GM21723 (cell line): ENCODE data around the gene IL23A.

Experiments
- ATAC-seq: cut with Tn5 transposase; IDR thresholded peaks from one replicate; pipeline ENCODE4 v1.9.1; 2021; ENCODE audit warnings: mild to moderate bottlenecking, moderate library complexity; ENCODE audit not compliant: unreplicated experiment

The IL23A gene

DNA sequence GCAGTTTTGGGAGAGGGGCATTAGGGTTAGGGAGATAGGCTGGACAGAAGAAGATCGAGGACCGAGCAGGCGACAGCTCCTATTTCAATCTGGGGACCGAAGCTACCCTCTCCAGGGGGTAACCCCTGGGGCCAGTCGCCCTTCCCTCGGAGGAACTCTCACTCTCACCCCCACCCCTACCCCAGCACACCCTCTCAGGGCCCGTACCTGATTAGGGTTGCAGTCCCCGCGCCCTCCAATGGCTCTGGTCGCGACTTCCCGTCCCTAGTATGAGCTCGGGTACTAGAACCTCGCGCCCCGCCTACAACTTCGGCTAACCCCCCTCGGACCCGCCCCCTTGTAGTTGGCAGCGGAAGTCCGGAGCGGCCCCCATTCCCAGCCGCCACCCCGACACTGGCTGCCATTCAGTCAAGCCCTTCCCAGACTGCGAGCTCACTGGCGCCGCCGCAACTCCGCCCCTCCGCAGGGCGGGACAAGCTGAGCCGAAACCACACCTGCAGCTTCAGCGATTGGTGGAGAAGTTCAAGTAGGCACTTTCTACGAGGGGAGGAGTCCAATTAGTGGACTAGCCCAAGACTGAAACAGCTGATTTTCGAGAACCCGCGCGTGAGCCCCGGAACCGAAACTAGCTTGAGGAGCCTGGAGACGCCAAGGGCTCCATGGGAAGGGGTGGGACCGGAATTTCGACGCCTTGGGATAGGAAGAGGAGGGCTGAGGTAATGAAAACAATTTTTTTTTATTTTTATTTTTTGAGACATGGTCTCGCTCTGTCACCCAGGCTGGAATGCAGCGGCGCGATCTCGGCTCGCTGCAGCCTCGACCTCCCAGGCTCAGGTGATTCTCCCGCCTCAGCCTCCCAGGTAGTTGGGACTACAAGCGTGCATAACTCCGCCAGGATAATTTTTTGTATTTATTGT lies 21.4 kb downstream of the IL23A start, which contains the start of gene STAT2:
Gene STAT2 (minus strand): TSS at position 257 of the 917 bp plus-strand sequence. CDS start 3,536 bp downstream, outside the sequence.
- peak; percentile 94 for ATAC-seq

DNA sequence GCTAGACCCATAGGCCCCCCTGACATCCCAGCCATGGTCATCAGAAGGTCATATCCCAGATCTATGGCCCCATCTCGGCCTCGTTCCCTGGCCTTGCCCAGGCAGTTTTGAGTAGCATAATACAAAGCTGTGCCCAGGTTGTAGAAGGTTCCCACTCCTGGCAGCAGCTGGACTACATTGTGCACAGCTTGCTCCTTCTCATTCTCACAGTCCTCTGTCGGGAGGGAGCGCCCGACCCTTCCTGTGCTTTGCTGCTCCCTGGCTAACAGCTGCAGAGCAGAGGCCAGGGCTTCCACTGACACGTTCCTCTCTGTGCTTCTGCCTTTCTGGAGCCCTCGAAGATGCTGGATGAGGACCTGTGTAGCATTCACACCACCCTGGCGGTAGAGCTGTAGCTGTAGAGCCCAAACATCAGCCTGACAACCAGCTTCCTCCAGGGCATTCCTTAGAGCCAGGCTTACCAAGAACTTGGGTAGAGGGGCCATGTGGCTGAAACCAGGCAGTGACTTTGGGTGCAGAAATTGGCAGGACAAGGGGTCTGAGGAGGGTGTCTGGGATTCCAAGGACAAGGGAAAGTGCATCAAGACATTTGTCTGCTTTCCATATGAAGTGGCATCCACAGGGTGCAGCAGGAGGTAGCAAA lies 22.9 kb downstream of the IL23A start:
- no peak for ATAC-seq

DNA sequence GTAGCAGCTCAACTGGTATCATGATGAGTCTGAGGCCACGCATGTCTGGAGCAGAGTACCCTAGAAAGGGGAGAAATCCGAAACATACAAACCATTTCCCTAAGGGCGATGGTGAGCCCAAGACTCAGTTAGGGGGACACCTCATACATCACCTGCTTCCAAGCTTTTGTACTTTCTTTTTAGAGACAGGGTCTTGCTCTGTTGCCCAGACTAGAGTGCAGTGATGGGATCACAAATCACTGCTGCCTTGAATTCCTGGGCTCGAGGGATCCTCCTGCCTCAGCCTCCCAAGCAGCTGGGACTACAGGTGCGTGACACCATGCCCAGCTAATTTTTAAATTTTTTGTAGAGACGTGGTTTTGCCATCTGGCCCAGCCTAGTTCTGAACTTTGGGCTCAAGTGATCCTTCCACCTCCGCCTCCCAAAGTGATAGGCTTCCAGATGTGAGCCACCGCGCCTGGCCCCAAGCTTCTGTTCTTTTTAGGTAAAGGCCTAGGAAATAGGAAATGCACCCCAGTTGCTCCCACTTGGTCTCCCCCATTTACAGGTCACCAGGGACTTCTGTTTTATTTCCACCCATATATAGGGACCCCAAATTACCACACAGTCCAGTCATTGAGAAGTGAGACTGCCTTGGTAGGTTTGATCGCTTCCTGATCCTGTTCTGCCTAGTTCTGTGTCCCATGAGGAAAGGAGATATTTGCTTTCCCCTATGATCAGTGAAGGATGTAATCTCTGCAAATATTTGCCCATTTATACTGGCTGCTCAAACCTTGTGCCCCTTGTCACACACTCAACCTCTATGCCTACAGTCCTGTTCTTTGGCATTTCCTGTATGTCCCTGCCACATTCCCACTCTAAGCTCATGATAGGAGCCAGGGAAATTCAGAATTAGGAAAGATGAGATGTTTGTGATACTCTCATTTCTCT lies 23.7 kb downstream of the IL23A start, which contains the start of gene APOF:
Gene APOF (minus strand): TSS at position 728 of the 930 bp plus-strand sequence. CDS start 112 bp downstream, at position 616.
- ATAC-seq, result no peak

DNA sequence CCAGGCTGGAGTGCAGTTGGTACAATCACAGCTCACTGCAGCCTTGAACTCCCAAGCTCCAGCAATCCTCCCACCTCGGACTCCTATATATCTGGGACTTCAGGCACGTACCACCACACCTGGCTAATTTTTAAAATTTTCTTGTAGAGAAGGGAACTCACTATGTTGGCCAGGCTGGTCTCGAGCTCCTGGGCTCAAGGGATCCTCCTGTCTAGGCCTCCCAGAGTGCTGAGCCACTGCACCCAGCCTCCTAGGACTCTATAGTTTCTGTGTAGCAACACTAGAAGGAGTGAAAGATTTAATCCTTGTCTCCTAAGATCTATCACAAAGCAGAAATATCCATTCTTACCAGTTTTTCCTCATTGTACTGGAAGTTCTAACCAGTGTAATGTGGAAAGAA lies 28.3 kb downstream of the IL23A start:
- no peak for ATAC-seq

DNA sequence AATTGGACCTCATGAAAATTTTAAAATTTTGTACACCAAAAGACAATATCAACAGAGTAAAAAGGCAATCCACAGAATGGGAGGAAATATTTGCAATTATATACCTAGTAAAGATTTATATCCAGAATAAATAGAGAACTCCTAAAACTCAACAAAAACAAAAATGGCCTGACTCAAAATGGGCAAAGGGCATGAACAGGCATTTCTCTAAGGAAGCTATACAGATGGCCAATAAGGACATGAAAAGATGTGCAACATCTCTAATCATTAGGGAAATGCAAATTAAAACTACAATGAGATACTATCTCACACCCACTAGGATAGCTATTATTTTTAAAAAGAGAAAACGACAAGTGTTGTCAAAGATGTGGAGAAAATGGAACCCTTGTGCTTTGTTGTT lies 34.8 kb downstream of the IL23A start:
- no peak for ATAC-seq

DNA sequence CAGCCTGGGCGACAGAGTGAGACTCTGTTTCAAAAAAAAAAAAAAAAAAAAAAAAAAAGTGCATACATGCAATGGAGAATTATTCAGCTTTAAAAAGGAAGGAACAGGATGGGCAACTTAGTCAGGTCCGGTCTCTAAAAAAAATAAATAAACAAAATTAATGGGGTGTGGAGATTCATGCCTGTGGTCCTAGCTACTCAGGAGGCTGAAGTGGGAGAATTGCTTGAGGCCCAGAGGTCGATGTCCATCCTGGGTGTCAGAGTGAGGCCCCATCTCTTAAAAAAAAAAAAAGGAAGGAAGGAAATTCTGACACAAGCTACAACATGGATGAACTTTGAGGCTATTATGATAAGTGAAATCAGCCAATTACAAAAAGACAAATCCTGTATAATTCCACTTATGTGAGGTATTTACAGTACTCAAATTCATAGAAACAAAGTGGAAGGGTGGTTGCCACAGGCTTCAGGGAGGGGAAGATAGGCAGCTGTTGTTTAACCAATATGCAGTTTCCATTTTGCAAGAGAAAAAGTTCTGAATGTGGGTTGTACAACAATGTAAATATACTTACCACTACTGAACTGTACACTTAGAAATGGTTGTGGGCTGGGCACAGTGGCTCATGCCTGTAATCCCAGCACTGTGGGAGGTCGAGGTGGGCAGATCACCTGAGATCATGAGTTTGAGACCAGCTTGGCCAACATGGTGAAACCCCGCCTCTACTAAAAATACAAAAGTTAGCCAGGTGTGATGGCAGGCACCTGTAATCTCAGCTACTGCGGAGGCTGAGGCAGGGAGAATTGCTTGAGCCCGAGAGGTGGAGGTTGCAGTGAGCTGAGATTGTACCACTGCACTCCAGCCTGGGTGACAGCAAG lies 36.3 kb downstream of the IL23A start:
- ATAC-seq, result peak; percentile 42

DNA sequence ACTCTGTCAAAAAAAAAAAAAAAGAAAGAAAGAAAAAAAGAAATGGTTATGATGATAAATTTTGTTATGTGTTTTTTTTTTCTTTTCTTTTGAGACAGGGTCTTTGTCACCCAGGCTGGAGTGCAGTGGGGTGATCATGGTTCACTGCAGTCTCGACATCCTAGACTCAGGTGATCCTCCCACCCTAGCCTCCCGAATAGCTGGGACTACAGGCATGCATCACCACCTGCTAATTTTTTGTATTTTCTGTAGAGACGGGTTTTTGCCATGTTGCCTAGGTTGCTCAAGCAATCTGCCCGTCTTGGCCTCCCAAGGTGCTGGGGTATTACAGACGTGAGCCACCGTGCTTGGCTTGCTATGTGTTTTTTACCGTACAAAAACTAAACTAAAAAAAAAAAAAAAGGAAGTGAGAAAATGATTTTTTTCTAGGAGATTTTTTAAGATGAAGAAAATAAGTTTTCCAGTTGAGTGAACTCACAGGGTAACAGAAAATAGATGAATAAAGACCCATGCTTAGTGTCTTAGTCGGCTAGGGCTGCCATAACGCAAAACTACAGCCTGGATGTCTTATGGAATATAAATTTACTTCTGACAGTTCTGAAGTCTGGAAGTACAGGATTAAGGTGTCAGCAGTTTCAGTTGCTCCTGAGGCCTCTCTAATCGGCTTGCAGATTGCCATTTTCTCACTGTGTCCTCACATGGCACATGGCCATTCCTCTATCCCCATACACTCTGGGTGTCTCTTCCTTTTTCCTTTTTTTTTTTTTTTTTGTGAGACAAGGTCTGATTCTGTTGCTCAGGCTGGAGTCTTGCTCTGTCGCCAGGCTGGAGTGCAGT lies 37.1 kb downstream of the IL23A start:
- peak; percentile 85 for ATAC-seq

DNA sequence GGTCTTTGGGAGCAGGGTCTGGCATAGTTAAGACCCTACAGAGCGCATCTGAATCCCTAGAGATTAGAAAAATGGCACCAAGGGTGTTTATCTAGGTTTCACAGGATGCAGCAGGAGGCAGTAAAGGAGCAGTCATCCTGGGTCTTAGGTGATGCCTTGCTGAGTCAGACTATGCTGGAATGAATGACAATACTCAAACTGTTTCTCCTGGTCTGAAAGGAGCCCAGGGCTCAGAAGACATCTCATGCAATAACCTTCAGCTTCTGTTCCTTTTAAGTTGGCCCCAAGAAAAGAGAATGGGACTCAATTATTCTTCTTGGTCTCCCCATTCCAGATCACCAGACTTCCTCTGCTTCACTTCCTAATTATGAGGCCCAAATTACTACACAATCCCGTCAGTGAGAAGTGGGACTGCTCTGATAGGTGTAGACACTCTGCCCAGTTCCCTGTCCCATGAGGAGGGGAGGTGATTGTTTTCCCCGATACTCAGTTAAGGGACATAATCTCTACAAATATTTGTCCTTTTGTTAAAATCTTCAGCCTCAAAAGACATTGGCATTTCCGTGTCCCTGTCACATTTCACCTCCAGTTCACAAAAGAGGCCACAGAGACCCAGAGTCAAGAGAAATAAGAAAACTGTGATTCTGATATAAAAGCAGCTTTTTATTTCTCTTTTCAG lies 38.8 kb downstream of the IL23A start:
- no peak for ATAC-seq

DNA sequence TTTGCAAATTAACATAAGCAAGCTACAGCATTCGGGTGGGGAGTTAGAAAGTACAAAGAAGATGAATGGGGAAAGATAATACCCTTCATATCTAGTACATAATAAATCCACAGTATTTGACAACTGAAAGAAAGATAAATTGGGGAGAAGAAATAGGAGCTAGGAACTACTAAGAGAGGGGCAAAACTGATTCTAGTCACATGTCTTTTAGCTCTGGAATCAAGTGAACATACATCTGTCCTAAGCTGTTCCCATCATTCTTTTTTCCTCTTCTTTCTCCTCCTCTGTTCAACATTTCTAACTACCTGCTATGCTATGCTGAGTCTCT lies 39.3 kb downstream of the IL23A start:
- ATAC-seq, result no peak

DNA sequence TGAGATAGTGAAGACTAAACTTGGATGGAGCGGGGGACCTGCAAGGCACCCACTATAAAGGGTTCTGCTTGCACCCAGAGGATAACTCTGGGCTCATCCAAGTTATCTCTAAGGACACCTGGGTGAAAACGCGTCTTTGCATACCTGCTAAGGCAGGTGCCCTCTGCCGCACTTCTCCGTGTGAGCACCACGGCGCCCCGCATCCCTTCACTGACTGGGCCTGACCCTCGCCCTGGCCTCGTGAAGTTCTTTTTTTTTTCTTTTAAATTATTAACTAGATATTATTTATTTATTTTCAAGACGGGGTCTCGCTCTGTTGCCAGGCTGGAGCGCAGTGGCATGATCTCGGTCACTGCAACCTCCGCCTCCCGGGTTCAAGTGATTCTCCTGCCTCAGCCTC lies 43.9 kb downstream of the IL23A start:
- ATAC-seq, result no peak

DNA sequence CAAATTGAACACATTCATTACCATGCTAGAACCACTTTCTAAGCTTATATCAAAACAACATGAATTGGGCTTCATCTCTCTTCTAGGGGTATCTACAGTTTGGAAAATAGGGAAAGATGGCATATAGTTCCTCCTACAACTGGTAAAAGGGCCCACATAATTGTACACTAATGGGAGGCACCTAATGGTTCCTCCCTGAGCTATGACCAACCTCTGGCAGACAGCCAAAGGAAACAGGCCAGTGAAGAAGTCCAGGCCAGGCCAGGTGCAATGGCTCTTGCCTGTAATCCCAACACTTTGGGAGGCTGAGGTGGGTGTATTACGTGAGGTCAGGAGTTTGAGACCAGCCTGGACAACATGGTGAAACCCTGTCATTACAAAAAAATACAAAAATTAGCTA lies 47.2 kb downstream of the IL23A start:
- ATAC-seq, result no peak

DNA sequence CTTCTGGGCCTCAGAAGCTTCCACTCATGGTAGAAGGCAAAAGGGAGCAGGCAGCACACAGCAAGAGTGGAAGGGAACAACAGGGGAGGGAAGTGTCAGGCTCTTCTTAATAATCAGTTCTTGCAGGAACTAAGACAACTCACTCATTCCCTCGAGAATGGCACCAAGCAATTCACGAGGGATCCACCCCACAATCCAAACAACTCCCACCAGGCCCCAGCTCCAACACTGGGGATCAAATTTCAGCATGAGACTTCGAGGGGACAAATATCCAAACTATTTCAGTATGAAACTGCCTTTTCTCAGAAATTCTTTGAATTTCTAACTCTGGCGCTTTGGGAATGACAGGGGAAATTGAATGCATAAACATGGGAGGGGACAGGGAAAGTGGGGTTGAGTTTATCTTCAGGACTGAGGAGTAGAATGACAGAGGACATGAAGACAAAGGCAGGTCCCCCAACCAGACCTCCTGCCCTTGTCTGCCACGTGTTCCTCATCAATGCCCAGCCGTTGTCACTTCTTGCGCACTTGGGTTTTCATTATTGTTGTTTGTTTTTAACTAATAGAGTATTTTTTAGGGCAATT lies 48.6 kb downstream of the IL23A start:
- no peak for ATAC-seq

DNA sequence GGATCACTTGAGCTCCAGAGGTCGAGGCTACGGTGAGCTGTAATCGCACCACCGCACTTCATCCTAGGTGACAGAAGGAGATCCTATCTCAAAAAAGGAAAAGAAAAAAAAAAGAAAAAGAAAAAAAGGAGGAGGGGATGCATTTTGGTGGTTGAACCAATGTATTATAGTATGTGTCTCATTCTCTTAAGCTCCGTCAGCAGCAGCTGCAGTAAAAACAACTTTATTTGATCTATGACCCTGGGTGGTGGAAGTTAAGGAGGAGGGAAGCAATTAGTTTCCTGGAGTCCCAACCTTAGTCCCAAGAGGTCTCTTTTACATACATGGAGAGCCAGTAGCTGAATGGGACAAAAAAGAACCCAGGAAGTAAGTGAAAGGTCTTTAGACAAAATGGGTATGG lies 50.7 kb downstream of the IL23A start:
- no peak for ATAC-seq
